Posterior cingulate gyrus (tissue), 11 donors: ENCODE data around the gene TOM1L2.
A peak's percentile ranks its signal among the peaks of the same experiment; 100 is the strongest.
"Not testable (repeated sequence)": the region's sequence is repeated elsewhere in the genome, so short reads cannot be mapped to it uniquely, and the experiment has no call there.

Experiments
- DNase-seq, 10 donors: peaks; one replicate each; pipeline versions ENCODE4 v3.0.0 to v3.0.0-alpha.2; 2020 to 2021; ENCODE audit warnings: mixed read lengths in 3 of 10
- intact Hi-C: fragments of 100-400 bp; cut with DNase I; formaldehyde crosslinking; loops from one replicate; pipeline ENCODE4 v1.15.1; 2023

Gene TOM1L2

DNA sequence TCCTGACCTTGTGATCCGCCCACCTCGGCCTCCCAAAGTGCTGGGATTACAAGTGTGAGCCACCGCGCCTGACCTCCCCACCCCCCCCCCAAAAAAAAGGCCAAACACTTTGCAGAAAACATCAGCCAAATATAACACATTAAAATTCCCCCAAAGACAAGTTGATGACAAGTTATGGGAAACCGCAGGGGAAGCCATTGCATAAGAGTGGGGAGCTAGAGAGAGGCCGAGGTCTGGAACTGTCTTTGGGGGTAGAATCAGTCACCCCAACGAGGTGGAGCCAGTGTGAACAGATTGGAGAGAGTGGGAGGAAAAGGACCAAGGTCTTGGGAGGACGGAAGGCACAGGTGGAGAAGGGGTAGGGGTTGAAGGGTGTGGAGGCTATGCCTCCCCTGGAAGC, 3.2 kb upstream of the TOM1L2 start:
- intact Hi-C loops, result no loop called here

DNA sequence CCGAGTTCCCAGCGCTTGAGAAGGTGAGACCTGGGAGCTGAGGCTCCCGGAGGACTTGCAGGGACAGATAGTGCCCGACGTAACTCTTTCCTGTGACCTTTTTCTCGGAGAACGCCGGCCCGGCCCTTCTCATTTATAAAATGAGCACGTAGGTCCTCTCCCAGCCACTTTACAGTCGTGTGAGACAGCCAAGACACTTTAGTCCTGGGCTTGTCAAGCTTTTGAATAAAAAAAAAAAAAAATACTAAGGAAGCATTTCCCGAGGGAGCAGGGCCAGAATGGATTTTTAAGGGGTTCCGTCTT, 703 bp upstream of the TOM1L2 start:
- DNase-seq, result no peak
- intact Hi-C loops, result loop anchor here (1.0 to 5.0 kb wide), 3 partner anchors 51 to 291 kb away; partner anchors contain the start of genes ATPAF2, GID4 and RAI1

More for the DNA sequence above, 3.2 kb upstream of the TOM1L2 start:
- DNase-seq, result peak in 1 of 10 donors; percentile 0

DNA sequence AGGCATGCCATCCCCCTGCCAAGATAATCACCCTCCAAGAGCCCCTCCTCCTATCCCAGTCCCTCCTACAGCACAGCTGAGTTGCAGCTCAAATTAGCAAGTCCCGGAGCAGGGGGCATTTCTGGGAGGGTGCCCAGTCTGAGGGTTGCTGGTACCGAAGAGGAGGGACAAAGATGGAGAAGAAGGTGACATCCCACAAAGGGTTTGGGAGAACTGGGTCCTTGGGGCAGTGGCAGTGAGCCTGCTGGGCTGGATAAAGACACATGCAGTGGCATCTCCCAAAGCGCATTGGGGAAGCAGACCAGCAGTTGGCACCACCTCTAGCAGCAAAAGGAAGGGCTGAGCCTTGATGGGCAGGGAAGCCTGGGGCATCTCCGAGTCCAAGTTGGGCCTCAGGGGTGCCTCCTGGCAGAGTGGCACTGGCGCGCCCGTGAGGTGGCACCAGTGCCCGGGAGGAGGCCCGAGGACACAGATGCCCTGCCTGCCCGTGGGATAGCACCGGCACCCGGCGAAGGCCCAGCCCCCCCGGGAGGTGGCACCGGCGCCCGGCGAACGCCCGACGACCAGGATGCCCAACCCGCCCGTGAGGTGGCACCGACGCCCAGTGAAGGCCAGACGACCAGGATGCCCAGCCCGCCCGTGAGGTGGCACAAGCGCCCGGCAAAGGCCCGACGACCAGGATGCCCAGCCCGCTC, 622 bp downstream of the TOM1L2 start:
- peak in 9 of 10 donors; percentile 8 to 87 (median 32) for DNase-seq
- intact Hi-C loops, result loop anchor here (1.0 to 5.0 kb wide), 3 partner anchors 49 to 289 kb away; partner anchors contain the start of genes ATPAF2, GID4 and RAI1

DNA sequence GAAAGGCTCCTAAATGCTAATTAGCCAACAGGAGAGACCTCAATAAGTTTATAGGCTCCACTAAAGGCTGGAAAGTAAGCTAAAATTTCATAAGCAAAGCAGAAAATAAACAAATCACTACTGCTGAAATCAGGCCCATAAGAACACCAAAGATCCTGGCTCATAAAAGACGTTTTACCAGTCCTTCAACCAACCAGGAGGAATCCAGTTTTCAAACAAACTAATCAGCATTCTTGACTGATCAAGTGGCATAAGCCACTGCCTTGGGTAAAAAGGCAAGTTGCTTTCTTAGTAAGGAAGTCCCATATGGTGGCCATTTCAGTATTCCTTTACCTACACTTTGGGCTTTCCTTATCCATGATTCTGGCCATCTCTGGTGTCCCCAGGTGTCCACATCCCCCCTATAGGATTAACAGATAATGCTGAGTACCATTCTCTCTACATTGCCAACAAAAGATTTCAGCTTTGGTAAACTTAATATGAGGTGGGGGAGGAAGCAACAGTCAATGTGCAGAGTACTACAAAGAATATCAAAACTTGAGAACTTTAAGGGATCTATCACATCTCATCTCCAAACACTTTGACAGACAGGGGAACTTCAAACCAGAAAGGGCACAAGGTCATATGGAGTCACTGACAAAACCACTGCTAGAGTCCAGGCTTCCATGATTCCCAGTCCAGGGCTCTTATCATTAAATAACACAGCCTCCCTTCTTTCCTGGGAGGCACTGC, 1.3 kb downstream of the TOM1L2 start:
- no peak for DNase-seq
- intact Hi-C loops, result loop anchor here (5.0 kb wide), 2 partner anchors 49 to 289 kb away; partner anchors contain the start of gene RAI1

DNA sequence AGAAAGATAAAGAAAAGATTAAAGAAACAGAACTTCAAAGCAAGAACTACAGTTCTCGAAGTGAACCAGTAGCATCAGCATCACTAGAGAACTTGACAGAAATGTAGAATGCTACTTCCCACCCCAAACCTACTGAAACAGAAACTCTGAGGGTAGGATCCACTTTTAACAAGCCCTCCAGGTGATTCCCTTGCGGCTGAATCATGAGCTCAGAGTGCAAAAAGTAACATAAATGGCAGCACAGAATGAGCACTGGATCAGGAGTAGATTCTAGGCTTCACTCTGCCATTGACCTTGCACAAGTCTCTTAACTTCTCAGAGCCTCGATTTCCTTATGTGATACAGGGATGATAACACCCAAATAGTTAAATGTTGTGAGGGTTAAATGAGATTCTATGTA, 5.8 kb downstream of the TOM1L2 start:
- DNase-seq, result no peak
- intact Hi-C loops, result no loop called here

DNA sequence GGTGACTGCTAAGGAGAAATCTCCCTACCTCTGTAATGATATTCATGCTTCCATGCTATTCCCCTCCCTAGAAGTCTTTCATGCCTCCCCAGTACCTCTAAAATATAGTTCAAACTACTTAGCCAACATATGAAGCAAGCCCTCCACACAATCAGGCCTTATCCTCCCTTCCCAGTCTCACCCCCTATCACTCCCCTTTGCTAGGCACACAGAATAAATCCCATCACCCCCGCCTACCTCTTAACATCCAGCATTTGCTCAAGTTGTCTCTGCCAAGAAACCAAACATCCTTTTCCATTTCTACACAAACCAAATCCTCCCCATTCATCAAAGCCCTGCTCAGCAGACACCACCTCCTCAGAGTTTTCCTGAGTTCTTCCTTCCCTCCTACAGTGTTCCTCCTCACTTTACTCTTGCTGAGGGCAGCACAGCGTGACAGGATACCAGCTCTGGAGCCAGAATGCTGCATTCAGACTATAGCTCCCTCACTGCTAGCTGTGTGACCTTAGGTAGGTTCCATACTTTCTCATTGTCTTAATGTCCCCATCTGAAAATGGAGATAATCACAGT, 7.0 kb downstream of the TOM1L2 start:
- DNase-seq, result no peak
- intact Hi-C loops, result no loop called here

DNA sequence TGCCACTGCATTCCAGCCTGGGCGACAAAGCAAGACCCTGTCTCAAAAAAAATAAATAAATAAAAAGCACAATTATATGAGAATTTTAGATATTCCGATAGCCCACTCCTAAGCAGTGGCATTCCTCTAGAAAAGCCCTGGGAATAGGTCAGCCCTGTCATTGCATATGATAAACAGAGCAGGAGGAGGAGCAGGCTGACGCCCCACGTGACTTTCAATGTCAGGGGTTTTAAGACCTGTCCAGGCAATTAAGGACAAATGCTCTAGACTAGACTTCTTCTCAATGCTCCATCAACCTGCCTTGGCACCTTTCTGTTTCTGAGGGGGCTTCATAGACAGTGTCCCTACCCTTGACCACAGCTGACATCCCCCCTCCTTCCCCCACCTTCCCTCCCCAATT, 7.5 kb downstream of the TOM1L2 start:
- no peak for DNase-seq
- intact Hi-C loops, result no loop called here

DNA sequence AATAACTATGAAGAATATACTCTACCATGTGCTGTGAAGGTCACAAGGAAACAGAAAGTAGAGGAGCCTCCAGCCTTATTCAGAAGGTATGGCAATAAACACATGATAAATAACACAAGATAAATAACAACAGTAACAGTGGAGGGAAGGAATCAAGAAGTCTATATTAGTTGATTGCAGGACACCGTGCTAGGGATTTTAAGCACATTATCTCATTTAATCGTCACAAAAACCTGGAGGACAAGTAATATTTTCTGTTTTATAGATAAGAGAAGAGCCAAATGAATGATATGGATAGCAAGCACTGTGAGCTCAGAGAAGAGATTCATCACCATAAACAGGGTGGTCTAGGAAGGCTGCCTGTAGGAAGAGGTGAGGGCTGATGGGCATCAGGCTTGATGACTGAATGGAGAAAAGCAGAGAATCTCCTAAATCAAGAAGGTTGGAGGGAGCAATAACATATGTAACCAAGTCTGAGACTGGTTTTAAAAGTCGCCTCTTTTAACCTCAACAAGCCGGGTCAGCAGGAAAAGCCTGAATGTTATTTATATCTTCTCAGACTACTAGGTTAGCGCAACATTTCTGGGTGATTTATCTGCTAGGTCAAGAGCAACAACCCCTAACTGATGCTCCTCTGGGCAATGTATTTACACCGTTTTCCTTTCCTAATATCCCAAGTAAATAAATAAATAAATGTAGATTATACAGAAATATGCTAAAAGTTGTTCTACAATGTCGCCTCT, 8.3 kb downstream of the TOM1L2 start:
- intact Hi-C loops, result no loop called here
- DNase-seq, result no peak

DNA sequence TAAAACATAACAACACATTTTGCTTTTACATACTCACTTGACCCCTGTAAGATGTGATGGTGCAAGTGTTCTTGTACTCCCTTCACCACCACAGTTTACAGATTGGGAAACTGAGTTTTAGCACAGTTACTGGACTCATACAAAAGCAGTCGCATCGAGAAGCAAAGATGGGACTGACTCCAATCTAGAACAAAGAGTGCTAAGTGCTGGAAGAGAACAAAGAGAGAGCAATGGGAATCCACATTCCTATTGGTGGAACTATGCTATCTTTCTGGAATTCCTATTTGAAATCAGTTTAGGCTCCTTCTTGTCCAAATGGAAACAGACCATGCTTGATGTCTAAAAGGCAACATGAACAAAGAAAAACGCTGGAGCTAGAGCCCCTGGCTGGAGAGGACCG, 9.1 kb downstream of the TOM1L2 start:
- peak in 1 of 10 donors; percentile 39 for DNase-seq
- intact Hi-C loops, result no loop called here

DNA sequence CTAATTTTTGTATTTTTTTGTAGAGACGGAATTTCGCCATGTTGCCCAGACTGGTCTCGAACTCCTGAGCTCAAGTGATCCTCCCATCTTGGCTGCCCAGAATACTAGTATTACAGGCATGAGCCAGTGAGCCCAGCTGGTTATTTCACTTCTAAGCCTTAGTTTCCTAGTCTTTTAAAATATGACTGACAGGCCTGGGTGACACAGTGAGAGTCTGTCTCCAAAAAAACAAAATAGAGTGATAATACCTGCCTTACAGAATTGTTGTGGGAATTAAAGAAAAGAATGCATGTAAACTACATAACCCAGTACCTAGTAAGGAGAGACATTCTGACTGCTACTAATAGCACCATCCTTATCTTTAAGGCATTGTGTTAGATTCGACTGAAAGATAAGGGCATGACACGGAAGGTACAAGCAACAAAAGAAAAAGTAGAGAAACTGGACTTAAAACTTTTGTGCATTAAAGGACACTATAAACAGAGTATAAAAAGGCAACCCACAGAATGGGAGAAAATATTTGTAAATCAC, 11.6 kb downstream of the TOM1L2 start:
- no peak for DNase-seq
- intact Hi-C loops, result no loop called here

DNA sequence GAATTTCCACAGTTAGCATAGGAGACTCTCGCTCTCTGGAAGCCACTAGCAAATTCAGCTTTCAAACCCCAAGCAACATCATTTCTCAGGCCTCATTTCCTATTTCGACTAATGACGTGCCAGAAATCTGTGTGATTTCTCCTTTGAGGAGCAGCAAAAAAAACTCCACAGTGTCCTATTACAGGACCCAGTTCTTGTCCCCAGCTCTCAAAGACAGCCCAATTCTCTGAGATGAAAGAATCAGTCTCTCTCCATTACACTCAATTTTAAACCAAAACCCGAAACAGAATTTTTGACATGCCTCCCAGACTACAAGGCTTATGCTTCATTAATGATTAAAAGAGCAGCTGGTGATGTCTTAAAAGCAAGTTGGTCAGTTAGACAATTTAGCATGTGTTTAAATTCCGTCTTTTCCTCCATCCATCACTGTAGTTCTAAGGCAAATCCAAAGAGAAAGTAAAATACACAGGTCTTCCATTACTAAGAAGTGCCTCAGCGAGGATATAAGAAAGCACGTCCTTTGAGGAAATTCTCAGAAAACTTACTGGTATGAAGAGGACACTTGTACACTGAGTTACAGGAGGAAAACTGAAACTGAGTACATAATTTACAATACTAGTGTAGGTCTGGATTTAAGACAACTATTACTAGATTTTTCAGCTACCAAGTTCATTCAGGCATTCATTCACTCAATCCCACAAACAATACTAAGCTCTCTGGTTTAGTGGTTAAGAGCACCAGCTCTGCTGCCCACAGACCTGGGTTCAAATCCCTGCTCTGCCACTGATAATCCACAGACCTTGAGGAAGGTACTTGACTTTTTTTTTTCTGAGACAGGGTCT, 12.5 kb downstream of the TOM1L2 start:
- intact Hi-C loops, result no loop called here
- no peak for DNase-seq

DNA sequence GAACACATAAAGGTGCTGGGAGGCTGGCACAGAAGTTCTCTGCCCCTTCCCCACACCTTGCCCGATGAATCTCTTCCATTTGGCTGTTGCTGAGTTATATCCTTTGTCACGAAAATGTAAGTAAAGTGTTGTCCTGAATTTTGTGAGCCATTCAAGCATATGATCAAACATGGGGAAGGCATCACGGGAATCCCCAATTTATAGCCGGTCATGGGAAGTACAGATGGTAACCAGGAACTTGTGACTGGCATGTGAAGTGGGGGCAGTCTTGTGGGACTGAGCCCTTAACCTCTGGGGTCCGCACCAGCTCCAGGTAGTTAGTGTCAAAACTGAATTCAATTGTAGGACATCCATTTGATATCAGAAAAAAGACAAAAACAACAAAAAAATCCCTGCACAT, 13.2 kb downstream of the TOM1L2 start:
- intact Hi-C loops, result no loop called here
- DNase-seq, result peak in 1 of 10 donors; percentile 16

DNA sequence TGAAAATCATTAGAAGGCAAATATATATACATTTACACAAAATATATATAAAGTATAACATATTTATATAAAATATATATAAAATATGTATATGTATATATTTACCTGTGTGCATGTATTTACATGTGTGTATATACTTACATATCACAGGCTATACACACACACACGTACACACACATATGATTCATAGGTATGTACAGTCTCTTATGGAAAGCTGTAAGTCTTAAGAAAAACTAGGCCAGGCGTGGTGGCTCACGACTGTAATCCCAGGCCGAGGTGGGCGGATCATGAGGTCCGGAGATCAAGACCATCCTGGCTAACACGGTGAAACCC, 14.7 kb downstream of the TOM1L2 start:
- peak in 1 of 10 donors; percentile 55 for DNase-seq
- intact Hi-C loops, result no loop called here

DNA sequence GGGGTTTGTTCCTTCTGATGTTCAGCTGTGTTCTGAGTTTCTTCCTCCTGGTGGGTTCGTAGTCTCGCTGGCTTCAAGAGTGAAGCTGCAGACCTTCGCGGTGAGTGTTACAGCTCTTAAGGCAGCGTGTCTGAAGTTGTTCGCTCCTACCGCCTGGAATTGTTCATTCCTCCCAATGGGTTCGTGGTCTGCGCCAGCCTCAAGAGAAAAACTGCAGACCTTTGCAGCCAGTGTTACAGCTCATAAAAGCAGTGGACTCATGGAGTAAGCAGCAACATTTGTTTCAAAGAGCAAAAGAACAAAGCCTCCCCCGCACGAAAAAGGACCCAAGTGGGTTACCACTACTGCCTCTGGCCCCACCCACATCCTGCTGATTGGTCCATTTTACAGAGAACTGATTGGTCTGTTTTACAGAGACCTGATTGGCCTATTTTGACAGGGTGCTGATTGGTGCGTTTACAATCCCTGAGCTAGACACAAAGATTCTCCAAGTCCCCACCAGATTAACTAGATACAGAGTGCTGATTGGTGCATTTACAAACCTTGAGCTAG, 16.3 kb downstream of the TOM1L2 start:
- intact Hi-C loops, DNase-seq: not testable (repeated sequence)

DNA sequence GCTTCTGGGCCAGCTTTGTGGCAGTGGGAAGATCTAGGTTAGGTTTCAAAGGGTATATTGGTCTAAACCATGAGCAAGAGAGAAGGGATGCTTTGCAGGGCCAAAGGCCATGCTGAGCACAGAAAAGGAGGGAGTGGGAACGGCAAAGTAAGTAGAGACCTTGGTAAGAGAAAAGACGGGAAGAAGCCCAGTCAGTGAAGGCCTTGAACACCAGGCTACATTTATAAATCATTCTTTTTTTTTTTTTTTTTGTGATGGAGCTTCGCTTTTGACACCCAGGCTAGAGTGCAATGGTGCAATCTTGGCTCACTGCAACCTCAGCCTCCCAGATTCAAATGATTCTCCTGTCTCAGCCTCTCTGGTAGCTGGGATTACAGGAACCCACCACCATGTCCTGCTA, 18.1 kb downstream of the TOM1L2 start:
- intact Hi-C loops, result no loop called here
- no peak for DNase-seq

DNA sequence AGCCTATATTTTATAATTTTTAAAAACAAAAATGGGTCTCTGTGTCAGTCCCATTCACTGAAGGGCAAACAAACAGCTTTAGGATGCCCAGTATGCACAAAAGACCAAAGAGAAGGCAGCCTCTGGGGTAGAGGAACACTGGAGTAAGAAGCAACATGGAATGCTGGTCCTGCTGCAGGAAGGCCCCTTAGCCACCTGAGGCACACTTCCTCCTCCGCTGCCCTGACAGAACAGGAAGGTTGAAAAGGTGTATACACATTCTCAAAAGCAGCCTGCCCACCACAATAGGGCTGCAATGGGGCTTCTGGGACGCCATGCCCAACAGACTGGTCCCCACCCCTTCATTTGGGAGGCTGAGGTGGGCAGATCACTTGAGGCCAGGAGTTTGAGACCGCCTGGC, 19.5 kb downstream of the TOM1L2 start:
- DNase-seq, result no peak
- intact Hi-C loops, result no loop called here

DNA sequence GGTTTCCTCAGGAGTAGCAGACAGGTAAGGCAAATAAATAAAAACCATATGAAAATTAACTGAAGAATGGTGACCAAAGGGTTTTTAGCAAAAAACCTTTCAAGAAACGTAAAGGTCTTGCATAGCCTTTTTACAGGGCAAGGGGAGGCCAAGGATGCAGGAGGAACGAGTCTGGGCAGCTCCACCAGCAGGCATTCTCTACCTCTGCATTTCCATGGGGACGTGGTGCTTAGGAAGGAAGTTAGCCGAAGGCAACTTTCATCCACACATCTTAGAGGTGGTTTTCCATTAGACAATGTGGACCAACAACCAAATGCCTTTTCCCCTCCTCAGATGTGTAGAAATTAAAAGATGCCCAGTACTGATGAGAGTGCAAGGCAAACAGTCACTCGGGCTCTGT, 20.7 kb downstream of the TOM1L2 start:
- intact Hi-C loops, result no loop called here
- no peak for DNase-seq

DNA sequence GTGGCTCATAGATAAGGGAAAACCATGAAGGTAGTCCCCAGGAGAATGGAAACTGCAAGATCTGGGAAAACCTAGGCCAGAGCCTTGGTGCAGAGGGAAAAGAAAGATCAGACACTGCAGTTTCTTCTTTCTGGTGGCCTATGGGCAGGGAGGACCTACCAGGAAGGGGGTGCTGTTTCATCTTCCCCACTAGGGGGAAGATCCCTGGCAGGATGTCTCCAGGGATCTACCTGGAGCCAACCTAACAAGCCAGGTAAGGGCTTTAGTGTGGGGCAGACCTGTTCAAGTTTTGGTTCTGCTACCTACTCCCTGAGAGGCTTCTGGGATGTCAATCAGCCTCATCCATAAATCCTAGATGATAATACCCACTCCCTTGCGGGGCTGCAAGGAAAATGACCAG, 21.4 kb downstream of the TOM1L2 start:
- DNase-seq, result no peak
- intact Hi-C loops, result no loop called here

DNA sequence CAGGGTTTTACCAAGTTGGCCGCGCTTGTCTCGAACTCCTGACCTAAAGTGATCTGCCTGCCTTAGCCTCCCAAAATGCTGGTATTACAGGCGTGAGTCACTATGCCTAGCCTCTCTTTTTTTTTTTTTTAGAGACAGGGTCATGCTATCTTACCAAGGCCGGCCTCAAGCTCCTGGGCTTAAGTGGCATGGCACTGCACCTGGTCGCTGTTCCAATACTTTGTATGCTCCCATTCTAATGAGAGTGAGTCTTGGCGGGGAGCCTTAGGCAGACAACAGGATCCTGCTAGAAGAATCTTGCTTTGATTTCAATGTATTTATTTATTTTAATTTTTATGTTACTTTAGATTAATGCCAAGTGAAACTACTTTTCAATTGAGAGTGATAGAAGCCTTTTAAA, 21.9 kb downstream of the TOM1L2 start:
- intact Hi-C loops, result no loop called here
- no peak for DNase-seq

DNA sequence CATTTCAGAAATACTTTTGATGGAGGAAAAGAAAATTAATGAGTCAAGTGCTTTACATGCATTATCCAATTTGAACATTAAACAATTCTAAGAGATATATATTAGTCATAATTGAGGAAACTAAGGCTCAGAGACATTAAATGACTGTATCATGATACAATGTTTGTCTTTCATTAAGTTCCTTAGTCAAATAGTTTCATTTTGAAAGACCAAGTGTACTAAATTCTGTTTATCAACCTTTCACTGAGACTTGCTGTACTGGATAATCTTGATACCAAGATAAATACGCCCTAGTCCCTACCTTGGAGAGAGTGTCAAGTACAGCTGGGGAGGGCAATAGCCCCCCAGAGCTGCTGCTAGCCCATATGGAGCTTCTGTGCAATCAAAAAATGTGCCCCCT, 24.2 kb downstream of the TOM1L2 start:
- DNase-seq, result no peak
- intact Hi-C loops, result no loop called here
